GM10248 (cell line): ENCODE results near the gene TPCN2.

ENCODE experiments used
- CTCF ChIA-PET: fragments of 300-600 bp; sonication (Branson Sonifier 250); formaldehyde crosslinking; extraction: SDS; loops from one replicate; lab custom pipeline; 2021; ENCODE audit warnings: antibody characterized with exemption; lab: Yijun Ruan, JAX
- POLR2A ChIA-PET: fragments of 350-650 bp; sonication (Branson Sonifier 250); formaldehyde crosslinking; extraction: SDS; loops from one replicate; lab custom pipeline; 2020; ENCODE audit warnings: antibody characterized with exemption; lab: Yijun Ruan, JAX
- DNase-seq: peaks from one replicate; pipeline ENCODE4 v3.0.0; 2012; ENCODE audit errors: extremely low spot score
- CTCF ChIP-seq: IDR thresholded peaks from 2 replicates; pipeline ENCODE4 v1.5.1; 2012; ENCODE audit warnings: mild to moderate bottlenecking, low read depth; ENCODE audit errors: extremely low read depth, missing control alignments, control extremely low read depth

Gene TPCN2

DNA sequence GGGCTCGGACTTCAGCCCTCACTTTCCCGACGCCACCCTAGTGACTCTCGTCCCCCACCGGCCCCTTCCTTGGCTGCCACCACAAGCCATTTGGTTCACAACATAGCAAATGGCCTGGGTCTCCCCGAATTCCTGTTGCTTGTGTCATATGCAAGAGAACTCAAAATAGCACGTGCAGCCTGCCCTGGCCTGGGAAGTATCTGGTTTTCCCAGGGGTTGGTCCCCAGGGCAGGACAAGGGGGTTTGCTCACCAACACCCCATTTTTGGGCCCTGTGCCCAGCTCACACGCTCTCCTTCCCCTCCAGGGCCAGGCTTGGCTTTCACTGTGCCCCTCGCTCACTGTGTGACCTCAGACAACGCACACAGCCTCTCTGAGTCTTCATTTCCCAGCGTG, 12.8 kb upstream of the TPCN2 start:
- TF ChIP-seq CTCF = no peak
- DNase-seq = no peak
- CTCF ChIA-PET = no interaction called here
- POLR2A ChIA-PET = no interaction called here

DNA sequence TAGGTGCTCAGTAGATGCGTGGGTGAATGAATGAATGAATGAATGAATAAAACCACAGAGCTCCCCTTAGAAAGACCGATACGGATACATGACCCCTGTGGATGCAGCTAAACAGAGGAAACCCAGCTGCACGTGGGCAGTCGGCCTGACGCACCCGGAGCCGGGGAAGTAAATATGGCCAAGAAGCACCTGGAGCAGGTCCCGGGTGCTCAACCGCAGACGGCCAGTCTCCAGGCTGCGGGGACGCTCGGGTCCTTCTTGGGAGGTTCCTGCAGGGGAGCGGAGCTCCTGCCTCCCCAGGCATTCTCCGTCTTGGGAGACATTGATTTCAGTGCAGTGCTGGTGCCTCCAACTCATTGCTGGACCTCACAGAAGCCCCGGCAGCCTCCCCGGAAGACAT, 11.7 kb upstream of the TPCN2 start:
- no peak for TF ChIP-seq CTCF
- ChIA-PET POLR2A (no interaction called here), CTCF (no interaction called here)
- DNase-seq = no peak

GRCh38 chr11:69037544-69037943, 11.2 kb upstream of the TPCN2 start:
- POLR2A ChIA-PET = no interaction called here
- no peak for TF ChIP-seq CTCF
- DNase-seq = no peak
- CTCF ChIA-PET = no interaction called here

DNA sequence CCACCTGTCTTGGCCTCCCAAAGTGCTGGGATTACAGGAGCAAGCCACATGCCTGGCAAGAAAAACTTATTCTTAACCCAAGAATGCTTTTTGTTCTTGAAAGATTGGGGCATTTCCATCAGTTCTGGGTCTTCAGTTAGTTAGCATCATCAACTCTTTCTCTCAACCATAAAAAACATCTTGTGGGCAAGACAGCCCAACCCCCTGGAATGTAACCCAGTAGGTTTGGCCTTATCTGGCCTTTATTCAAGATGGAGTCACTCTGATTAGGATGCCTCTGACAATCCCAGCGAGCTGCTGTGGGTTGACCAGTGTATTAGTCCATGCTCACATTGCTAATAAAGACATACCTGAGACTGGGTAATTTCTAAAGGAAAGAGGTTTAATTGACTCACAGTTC, 9.2 kb upstream of the TPCN2 start:
- POLR2A ChIA-PET = no interaction called here
- DNase-seq = no peak
- CTCF ChIA-PET = no interaction called here
- no peak for TF ChIP-seq CTCF

GRCh38 chr11:69040051-69040450, 8.7 kb upstream of the TPCN2 start:
- no peak for DNase-seq
- POLR2A ChIA-PET = no interaction called here
- no peak for TF ChIP-seq CTCF
- CTCF ChIA-PET = no interaction called here

DNA sequence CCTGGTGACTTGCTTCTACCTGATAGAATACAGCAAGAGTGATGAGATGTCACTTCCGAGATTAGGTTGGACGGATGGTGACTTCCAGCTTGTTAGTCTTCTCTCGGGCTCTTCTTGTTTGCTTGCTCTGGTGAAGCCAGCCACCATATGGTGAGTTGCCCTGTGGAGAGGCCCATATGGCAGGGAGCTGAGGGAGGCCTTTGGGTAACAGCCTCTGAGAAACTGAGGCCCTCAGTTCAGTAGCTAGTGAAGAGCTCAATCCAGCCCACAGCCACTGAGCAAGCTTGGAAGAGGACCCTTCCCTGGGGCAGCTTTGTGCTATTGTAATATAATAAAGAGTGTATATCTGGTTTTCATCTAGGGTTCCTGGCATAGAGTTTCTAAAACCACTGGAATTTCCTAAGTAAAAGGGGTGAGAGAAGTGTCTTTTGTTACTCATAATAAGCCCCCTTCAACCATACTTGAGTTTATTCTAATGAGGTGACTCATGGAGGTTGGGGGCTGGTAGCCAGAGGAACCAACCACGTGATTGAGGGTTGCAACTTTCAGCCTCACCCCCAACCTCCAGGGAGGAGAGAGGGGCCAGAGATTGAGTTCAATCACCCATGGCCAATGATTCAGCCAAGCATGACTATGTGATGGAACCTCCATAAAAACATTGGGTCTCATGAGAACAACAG, 8.0 kb upstream of the TPCN2 start:
- POLR2A ChIA-PET = no interaction called here
- no peak for TF ChIP-seq CTCF
- CTCF ChIA-PET = no interaction called here
- DNase-seq = no peak
